ENCODE data around the gene POU2F3.

Gene POU2F3

GRCh38 chr11:120294096-120294495 is 54.2 kb downstream of the POU2F3 start:
- no peaks in the 10 kb centered on the region for H3K36me3 ChIP-seq
- H3K9me3 ChIP-seq = no peaks in the 10 kb centered on the region
- H3K4me3 ChIP-seq (ENCODE audit: low read depth in 1 of 2, low read length in 1 of 2) = no peak overlapping the region
- peaks cover 10 to 13% of the 10 kb centered on the region in 2 experiments for H3K4me1 ChIP-seq (ENCODE audit: control insufficient read depth in 1 of 2, insufficient read depth in 1 of 2, low read depth in 1 of 2, low read length in 1 of 2)
- no peak for TF ChIP-seq CTCF (IDR thresholded peaks at IDR 0.05)
- H3K27me3 ChIP-seq = peaks cover 86% of the 10 kb centered on the region
- H3K27ac ChIP-seq = no peak overlapping the region

GRCh38 chr11:120295099-120295498 is 55.2 kb downstream of the POU2F3 start:
- Histone ChIP-seq H3K9me3 (no peaks in the 10 kb centered on the region), H3K4me3 (ENCODE audit: low read depth in 1 of 2, low read length in 1 of 2) (no peak overlapping the region), H3K27me3 (peaks cover 86% of the 10 kb centered on the region), H3K36me3 (no peaks in the 10 kb centered on the region), H3K27ac (no peak overlapping the region), H3K4me1 (ENCODE audit: control insufficient read depth in 1 of 2, insufficient read depth in 1 of 2, low read depth in 1 of 2, low read length in 1 of 2) (peaks cover 10 to 13% of the 10 kb centered on the region in 2 experiments)
- TF ChIP-seq CTCF (IDR thresholded peaks at IDR 0.05) = no peak

GRCh38 chr11:120296554-120296953 is 56.6 kb downstream of the POU2F3 start:
- H3K27ac ChIP-seq = no peak overlapping the region
- H3K9me3 ChIP-seq = no peaks in the 10 kb centered on the region
- TF ChIP-seq CTCF (IDR thresholded peaks at IDR 0.05) = no peak
- H3K4me3 ChIP-seq (ENCODE audit: low read depth in 1 of 2, low read length in 1 of 2) = no peak overlapping the region
- peaks cover 85% of the 10 kb centered on the region for H3K27me3 ChIP-seq
- no peaks in the 10 kb centered on the region for H3K36me3 ChIP-seq
- peaks cover 10 to 13% of the 10 kb centered on the region in 2 experiments for H3K4me1 ChIP-seq (ENCODE audit: control insufficient read depth in 1 of 2, insufficient read depth in 1 of 2, low read depth in 1 of 2, low read length in 1 of 2)

- peaks cover 89% of the 10 kb centered on the region for H3K27me3 ChIP-seq
- no peaks in the 10 kb centered on the region for H3K9me3 ChIP-seq
- no peak overlapping the region for H3K4me3 ChIP-seq (ENCODE audit: low read depth in 1 of 2, low read length in 1 of 2)
- H3K27ac ChIP-seq = no peak overlapping the region
- H3K4me1 ChIP-seq (ENCODE audit: control insufficient read depth in 1 of 2, insufficient read depth in 1 of 2, low read depth in 1 of 2, low read length in 1 of 2) = peaks cover 4 to 5% of the 10 kb centered on the region in 2 experiments
- H3K36me3 ChIP-seq = no peaks in the 10 kb centered on the region
- TF ChIP-seq CTCF (IDR thresholded peaks at IDR 0.05) = no peak
These were observed 58.5 kb downstream of the POU2F3 start for GRCh38 chr11:120298461-120298860.

- Histone ChIP-seq H3K4me3 (ENCODE audit: low read depth in 1 of 2, low read length in 1 of 2) (no peak overlapping the region), H3K27ac (no peak overlapping the region), H3K36me3 (no peaks in the 10 kb centered on the region), H3K9me3 (no peaks in the 10 kb centered on the region), H3K27me3 (peaks cover 72% of the 10 kb centered on the region), H3K4me1 (ENCODE audit: control insufficient read depth in 1 of 2, insufficient read depth in 1 of 2, low read depth in 1 of 2, low read length in 1 of 2) (no peaks in the 10 kb centered on the region)
- TF ChIP-seq CTCF (IDR thresholded peaks at IDR 0.05) = no peak
These were observed 62.3 kb downstream of the POU2F3 start for GRCh38 chr11:120302001-120302805.

Measured in neutrophil (primary cell).